Measurements from ENCODE around the gene RNF34.

RNF34 gene

DNA sequence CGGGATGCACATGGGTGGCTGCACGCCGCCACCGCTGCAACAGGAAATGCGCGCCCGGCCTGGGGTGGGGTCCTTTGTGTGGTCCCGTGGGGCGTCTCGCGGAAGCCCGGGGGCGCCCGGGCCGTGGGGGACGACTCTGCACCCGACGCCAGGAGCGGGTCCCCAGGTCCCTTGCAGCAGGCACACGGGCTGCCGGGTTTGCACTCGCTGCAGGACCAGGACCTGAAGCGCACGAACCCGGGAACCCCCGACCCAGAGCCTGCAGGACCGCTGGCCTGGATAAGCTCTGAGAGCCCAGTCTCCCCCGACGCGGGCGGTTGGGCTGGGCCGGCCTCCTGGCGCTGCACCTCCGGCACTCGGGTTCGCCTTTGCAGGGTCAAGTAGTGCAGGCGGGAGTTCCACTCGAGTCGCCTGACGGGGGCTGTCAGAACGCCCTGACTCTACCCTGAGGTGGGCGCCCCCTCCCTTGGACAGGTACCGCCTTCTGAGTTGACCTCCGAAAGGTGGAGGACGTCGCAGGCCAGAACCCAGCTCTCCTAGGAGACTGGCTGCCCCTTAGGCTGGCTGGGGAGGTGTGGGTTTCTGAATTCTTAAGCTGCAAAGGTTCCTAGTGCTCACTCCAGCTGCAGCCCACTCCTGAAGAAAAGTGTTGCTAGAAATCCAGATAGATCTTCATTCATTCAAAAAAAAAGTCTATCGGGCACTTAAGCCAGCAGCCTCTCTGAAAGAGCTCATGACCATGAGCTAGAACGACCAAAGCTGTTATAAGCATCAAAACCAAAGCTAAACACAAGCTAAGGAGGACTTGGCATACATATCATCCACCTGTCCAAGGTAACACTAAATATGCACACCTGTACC, 68.0 kb downstream of the RNF34 start:
- no peak for DNase-seq

DNA sequence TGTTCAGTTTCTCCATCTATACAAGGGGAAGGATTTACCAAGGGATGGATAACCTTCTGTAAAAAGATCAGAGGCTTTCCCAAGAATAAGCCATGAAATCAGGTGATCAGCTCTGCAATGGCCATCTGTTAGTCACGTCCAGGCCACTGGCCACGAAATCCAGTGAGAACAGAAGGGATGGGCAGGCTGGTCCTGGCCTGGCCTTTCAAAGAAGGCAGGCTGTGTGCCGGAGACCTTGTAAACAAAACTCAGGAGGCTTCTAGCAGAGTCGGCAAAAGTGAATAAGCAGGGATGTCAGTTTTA, 68.5 kb downstream of the RNF34 start:
- DNase-seq = peak; percentile 27

DNA sequence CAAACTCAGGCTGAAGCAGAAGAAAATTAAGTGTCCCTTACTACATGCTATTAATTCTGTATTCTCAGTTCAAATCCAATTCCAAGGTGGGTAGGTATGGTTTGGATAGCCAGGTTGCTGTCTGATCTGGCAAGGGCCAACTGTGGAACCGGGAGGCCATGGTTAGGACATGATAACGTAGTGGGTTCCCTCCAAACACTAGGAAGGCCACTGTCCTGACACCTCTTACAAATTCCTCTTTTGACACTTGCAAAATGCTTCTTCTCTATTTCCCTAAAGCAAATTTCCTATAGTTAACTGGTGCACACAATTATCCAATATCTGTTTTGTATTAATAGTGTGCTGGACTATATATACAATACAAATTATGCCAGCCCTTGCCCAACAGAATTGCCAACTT, 70.8 kb downstream of the RNF34 start:
- DNase-seq = no peak

DNA sequence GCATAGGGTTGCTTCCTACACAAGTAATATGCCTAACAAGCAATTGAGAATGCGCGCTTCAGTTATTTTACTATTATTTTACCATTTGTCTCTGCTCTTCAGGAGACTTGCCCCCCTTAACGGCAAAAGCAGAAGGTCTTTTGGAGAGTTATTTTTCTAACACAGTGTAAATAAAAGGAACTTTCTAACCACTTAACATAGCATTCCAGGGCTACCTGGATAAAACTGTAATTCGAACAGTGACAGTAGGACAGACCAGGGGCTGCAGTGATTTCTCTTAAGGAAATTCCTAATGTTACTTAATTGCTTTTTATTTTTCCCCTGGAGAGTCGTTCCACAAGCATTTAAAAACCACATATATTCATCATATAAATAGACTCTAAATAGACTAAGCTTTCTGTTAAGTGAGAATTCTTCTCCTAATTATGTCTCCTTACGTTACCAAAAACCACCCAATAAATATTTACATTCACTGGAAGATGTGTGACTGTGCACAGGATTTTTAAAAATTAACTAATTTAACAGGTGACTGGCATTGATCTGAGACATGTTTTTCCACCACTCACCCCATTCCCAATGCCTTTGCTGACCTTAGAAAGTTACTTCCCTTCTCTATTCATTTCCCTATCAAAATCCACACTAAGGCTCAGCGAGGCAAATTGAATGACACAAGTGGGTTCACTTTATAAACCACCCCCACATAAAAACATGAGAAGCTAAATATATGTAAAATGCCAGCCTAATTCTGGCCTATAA, 72.4 kb downstream of the RNF34 start:
- DNase-seq = no peak
